Natural killer cell (primary cell): ENCODE data around the gene RANBP2. TPM values are rescaled to one million over a fixed set of nuclear protein-coding genes. Genes with fewer than 3 reads are reported as not detected.
A peak's percentile ranks its signal among the peaks of the same experiment; 100 is the strongest.
"Not testable (repeated sequence)": the region's sequence is repeated elsewhere in the genome, so short reads cannot be mapped to it uniquely, and the experiment has no call there.

Experiments used
- ATAC-seq, 3 donors: fragments of 150-1000 bp in 2 of 3; fragments of 200-7000 bp in 1 of 3; cut with Tn5 transposase; 1 replicate in 1 of 3; 2 replicates in 2 of 3; pipeline ENCODE4 v1.10.0; 2021; ENCODE audit warnings: mild to moderate bottlenecking in 2 of 3, moderate library complexity in 2 of 3
- DNase-seq, 2 donors: peaks; one replicate each; pipeline versions ENCODE4 v3.0.0 to v3.0.0-alpha.2; 2013 to 2021; ENCODE audit warnings: mixed read lengths in 1 of 2
- H3K27ac ChIP-seq: one replicate; pipeline ENCODE4 v1.5.1; 2013; ENCODE audit warnings: mild to moderate bottlenecking, low read length
- H3K27me3 ChIP-seq: one replicate; pipeline ENCODE4 v1.6.1; 2013; ENCODE audit warnings: low read length; ENCODE audit not compliant: control insufficient read depth, insufficient read depth
- H3K36me3 ChIP-seq: one replicate; pipeline ENCODE4 v1.6.1; 2013; ENCODE audit warnings: low read length; ENCODE audit not compliant: control insufficient read depth, insufficient read depth
- H3K4me1 ChIP-seq: one replicate; pipeline ENCODE4 v1.6.1; 2013; ENCODE audit warnings: low read length; ENCODE audit not compliant: control insufficient read depth, insufficient read depth
- H3K4me3 ChIP-seq: one replicate; pipeline ENCODE4 v1.5.1; 2013; ENCODE audit warnings: low read length
- H3K9me3 ChIP-seq: one replicate; pipeline ENCODE4 v1.6.1; 2013; ENCODE audit warnings: low read length; ENCODE audit not compliant: control insufficient read depth, insufficient read depth
- H3K27ac Mint-ChIP-seq, 2 donors: one replicate each; pipeline ENCODE4 v1.8.0; 2022; ENCODE audit warnings: mild to moderate bottlenecking in 2 of 2, mixed read lengths in 2 of 2, moderate library complexity in 1 of 2
- H3K27me3 Mint-ChIP-seq, 2 donors: one replicate each; pipeline ENCODE4 v1.8.0; 2022; ENCODE audit warnings: low read depth in 2 of 2, mixed read lengths in 2 of 2
- H3K36me3 Mint-ChIP-seq: one replicate; pipeline ENCODE4 v1.8.0; 2022; ENCODE audit warnings: mixed read lengths
- H3K4me1 Mint-ChIP-seq, 2 donors: one replicate each; pipeline ENCODE4 v1.8.0; 2022; ENCODE audit warnings: mixed read lengths in 2 of 2
- H3K4me3 Mint-ChIP-seq: one replicate; pipeline ENCODE4 v1.8.0; 2022; ENCODE audit warnings: mild to moderate bottlenecking, moderate library complexity, mixed read lengths
- H3K9me3 Mint-ChIP-seq, 2 donors: one replicate each; pipeline ENCODE4 v1.8.0; 2022; ENCODE audit warnings: mixed read lengths in 2 of 2
- CTCF ChIP-seq: fragments of 200-600 bp; IDR thresholded peaks from one replicate; pipeline ENCODE4 v1.8.0; 2022; ENCODE audit warnings: antibody characterized with exemption
- WGBS: methylation state at CpG from one replicate; pipeline ENCODE4 v1.1.7; 2013; ENCODE audit warnings: missing lambda C conversion rate; ENCODE audit not compliant: insufficient coverage; 5-methylcytosine and 5-hydroxymethylcytosine counted together
- intact Hi-C: fragments of 100-400 bp; cut with micrococcal nuclease; formaldehyde crosslinking; loops from one replicate; pipeline ENCODE4 v1.14.2; 2022
- total RNA-seq, 4 donors: library from RNA; stranded (reverse); fragments of 120-200 nt in 1 of 4; gene quantifications; one replicate each; pipeline versions ENCODE4 v1.2.3 to v1.2.4, GENCODE V29; 2013 to 2022

Gene RANBP2
- 100 to 1,000 TPM; 105 to 134 (median 107) TPM for total RNA-seq
- total RNA-seq (2013): 94.7 TPM

GRCh38 chr2:108719149-108720044 is at the start of gene RANBP2:
RANBP2 (plus strand) TSS chr2:108719482; CDS start chr2:108719607, 125 bp downstream.
- whole genome bisulfite sequencing: under 1% methylated on average over 97 of the region's 97 CpGs
- Mint-ChIP-seq H3K9me3 (no peaks in the 10 kb centered on the region), H3K27ac (peak within 1 kb of the TSS; percentile 97 to 99), H3K36me3 (no peaks in the 10 kb centered on the region), H3K4me3 (peak within 1 kb of the TSS; percentile 96), H3K27me3 (no peaks in the 10 kb centered on the region), H3K4me1 (peaks cover 18 to 22% of the 10 kb centered on the region in 2 donors)
- Histone ChIP-seq H3K9me3 (no peaks in the 10 kb centered on the region), H3K4me1 (peaks cover 13% of the 10 kb centered on the region), H3K27me3 (no peaks in the 10 kb centered on the region), H3K4me3 (peak within 1 kb of the TSS; percentile 53), H3K27ac (peak within 1 kb of the TSS; percentile 93), H3K36me3 (no peaks in the 10 kb centered on the region)
- intact Hi-C loops: no loop called here
- ATAC-seq: peak; percentile 93 to 99 (median 94)
- DNase-seq: peak; percentile 93 to 99
- TF ChIP-seq CTCF: no peak

- H3K36me3 Mint-ChIP-seq, H3K4me1 Mint-ChIP-seq, H3K4me1 ChIP-seq, H3K9me3 Mint-ChIP-seq, intact Hi-C loops, H3K4me3 Mint-ChIP-seq, H3K27me3 Mint-ChIP-seq, H3K9me3 ChIP-seq, ATAC-seq, H3K36me3 ChIP-seq, H3K4me3 ChIP-seq, H3K27ac Mint-ChIP-seq, H3K27ac ChIP-seq, DNase-seq, H3K27me3 ChIP-seq: not testable (repeated sequence)
- WGBS: no CpG with 5 or more reads among the region's 1 CpG
Measured at GRCh38 chr2:108670282-108670681, 49.0 kb upstream of the RANBP2 start.

GRCh38 chr2:108672200-108672805 is 47.0 kb upstream of the RANBP2 start:
- H3K9me3 ChIP-seq, H3K36me3 Mint-ChIP-seq: not testable (repeated sequence)
- no CpG with 5 or more reads among the region's 6 CpGs for WGBS

GRCh38 chr2:108676522-108676921 is 42.8 kb upstream of the RANBP2 start:
- ATAC-seq, intact Hi-C loops, H3K27me3 ChIP-seq, H3K27me3 Mint-ChIP-seq, H3K9me3 Mint-ChIP-seq, H3K4me1 Mint-ChIP-seq, H3K4me1 ChIP-seq, H3K27ac ChIP-seq, H3K36me3 ChIP-seq, DNase-seq, H3K36me3 Mint-ChIP-seq, H3K4me3 Mint-ChIP-seq, H3K4me3 ChIP-seq, H3K9me3 ChIP-seq, H3K27ac Mint-ChIP-seq: not testable (repeated sequence)
- no CpG with 5 or more reads among the region's 1 CpG for WGBS

More at GRCh38 chr2:108672200-108672805, 47.0 kb upstream of the RANBP2 start:
- H3K27ac Mint-ChIP-seq, DNase-seq, H3K4me1 Mint-ChIP-seq, H3K27me3 Mint-ChIP-seq, H3K9me3 Mint-ChIP-seq, H3K4me3 ChIP-seq, H3K27me3 ChIP-seq, intact Hi-C loops, H3K36me3 ChIP-seq, ATAC-seq, H3K27ac ChIP-seq, H3K4me1 ChIP-seq, H3K4me3 Mint-ChIP-seq: not testable (repeated sequence)

GRCh38 chr2:108677239-108677744 is 42.0 kb upstream of the RANBP2 start:
- H3K27me3 Mint-ChIP-seq, DNase-seq, H3K36me3 Mint-ChIP-seq, intact Hi-C loops, H3K4me1 Mint-ChIP-seq, H3K4me1 ChIP-seq, H3K4me3 Mint-ChIP-seq, H3K27ac ChIP-seq, H3K4me3 ChIP-seq, H3K9me3 ChIP-seq, ATAC-seq, H3K9me3 Mint-ChIP-seq, H3K27me3 ChIP-seq, H3K27ac Mint-ChIP-seq: not testable (repeated sequence)
- WGBS: 79% methylated on average over 3 of the region's 4 CpGs
- H3K36me3 ChIP-seq: peaks cover 15% of the 10 kb centered on the region

GRCh38 chr2:108678198-108678651 is 41.1 kb upstream of the RANBP2 start:
- not testable (repeated sequence) for H3K9me3 Mint-ChIP-seq

GRCh38 chr2:108680805-108681204 is 38.5 kb upstream of the RANBP2 start:
- H3K4me3 Mint-ChIP-seq, DNase-seq, intact Hi-C loops, H3K4me1 ChIP-seq, H3K9me3 Mint-ChIP-seq, H3K27ac Mint-ChIP-seq, H3K27me3 ChIP-seq, H3K27ac ChIP-seq, H3K36me3 Mint-ChIP-seq, H3K4me1 Mint-ChIP-seq, H3K9me3 ChIP-seq, H3K27me3 Mint-ChIP-seq, ATAC-seq, H3K4me3 ChIP-seq: not testable (repeated sequence)
- WGBS: no CpG with 5 or more reads among the region's 2 CpGs
- peaks cover 30% of the 10 kb centered on the region for H3K36me3 ChIP-seq

More at GRCh38 chr2:108678198-108678651, 41.1 kb upstream of the RANBP2 start:
- H3K27ac ChIP-seq, H3K4me3 Mint-ChIP-seq, H3K4me1 Mint-ChIP-seq, H3K27me3 Mint-ChIP-seq, DNase-seq, intact Hi-C loops, H3K27ac Mint-ChIP-seq, H3K4me3 ChIP-seq, H3K4me1 ChIP-seq, H3K9me3 ChIP-seq, ATAC-seq, H3K36me3 Mint-ChIP-seq, H3K27me3 ChIP-seq: not testable (repeated sequence)
- WGBS: 38% methylated on average over 4 of the region's 4 CpGs
- peaks cover 21% of the 10 kb centered on the region for H3K36me3 ChIP-seq
